ENCODE measurements around the gene BRCA2.

BRCA2 gene

DNA sequence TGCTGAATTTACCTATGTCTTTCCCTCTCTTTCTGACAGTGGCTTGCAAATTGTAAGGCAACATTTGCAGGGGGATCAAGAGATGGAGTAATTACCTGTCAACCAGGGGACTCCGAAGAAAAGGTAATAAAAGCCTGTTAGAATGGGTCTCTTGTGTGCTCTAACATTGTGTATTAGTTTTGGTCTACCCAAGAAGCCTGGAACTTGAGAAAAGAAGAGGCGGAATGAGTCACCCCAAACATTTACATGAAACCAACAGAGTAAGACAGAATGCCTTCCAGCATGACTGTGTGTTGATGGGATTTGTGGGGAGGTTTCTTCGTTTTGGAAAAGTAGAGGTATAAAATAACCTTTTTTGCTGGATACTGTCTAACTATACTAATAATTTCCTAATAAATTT, 36.9 kb upstream of the BRCA2 start:
- TF ChIP-seq, protein P1, sequence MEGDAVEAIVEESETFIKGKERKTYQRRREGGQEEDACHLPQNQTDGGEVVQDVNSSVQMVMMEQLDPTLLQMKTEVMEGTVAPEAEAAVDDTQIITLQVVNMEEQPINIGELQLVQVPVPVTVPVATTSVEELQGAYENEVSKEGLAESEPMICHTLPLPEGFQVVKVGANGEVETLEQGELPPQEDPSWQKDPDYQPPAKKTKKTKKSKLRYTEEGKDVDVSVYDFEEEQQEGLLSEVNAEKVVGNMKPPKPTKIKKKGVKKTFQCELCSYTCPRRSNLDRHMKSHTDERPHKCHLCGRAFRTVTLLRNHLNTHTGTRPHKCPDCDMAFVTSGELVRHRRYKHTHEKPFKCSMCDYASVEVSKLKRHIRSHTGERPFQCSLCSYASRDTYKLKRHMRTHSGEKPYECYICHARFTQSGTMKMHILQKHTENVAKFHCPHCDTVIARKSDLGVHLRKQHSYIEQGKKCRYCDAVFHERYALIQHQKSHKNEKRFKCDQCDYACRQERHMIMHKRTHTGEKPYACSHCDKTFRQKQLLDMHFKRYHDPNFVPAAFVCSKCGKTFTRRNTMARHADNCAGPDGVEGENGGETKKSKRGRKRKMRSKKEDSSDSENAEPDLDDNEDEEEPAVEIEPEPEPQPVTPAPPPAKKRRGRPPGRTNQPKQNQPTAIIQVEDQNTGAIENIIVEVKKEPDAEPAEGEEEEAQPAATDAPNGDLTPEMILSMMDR (IDR thresholded peaks at IDR 0.05; ENCODE audit: control insufficient read depth, extremely low read depth, insufficient read depth), result no peak
- DNase-seq (ENCODE audit: low read depth), result no peak
- no peak overlapping the region for H3K4me3 ChIP-seq (ENCODE audit: low read depth, low read length)

DNA sequence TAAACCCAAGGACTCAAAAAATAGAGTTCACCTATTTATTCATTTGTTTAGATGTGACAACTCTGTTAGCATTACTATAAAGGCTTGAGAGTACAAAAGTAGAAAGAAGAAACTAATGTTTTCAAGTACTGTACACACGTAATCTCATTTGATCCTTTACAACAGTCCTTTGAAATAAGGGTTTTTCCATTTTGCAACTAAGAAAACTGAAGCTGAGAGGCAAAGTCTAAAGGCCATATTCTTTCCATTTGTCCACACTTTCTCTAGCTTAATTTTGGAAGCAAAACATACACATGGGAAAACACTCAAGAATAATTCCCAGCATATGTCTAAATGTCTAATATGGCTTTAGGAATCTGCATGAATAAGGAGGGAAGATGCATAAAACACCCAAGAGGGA, 34.2 kb upstream of the BRCA2 start:
- TF ChIP-seq, protein P1 (IDR thresholded peaks at IDR 0.05; ENCODE audit: control insufficient read depth, extremely low read depth, insufficient read depth), result no peak
- DNase-seq (ENCODE audit: low read depth), result no peak
- no peak overlapping the region for H3K4me3 ChIP-seq (ENCODE audit: low read depth, low read length)

DNA sequence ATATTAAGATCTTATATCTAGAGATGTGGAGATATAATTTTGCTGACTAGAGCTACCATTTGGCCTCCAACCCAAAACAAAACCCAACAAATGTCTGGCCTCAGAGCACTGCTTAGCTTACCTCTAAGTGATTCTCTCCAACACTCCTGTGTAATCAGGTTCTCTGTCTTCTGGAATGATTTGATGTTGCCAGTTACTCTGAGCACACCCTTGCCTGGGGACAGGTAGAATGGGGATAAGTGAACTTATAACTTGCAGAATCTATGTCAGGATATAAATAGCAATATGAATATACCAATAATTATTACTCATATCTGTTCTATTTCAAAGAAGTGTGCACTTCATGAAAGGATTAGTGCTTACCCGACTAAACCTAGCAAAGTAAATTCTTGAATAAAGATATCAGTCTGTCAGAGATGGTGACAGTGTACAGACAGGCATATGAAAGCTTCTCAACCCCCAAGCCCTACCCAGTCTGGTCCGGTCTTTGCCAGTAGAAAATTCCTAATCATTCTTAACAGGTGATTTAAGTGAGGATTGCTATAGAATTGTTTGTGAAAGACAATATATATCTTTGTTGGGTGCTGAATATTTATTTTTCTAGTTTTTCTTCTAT, 33.1 kb upstream of the BRCA2 start:
- no peak overlapping the region for H3K4me3 ChIP-seq (ENCODE audit: low read depth, low read length)
- no peak for DNase-seq (ENCODE audit: low read depth)
- TF ChIP-seq, protein P1 (IDR thresholded peaks at IDR 0.05; ENCODE audit: control insufficient read depth, extremely low read depth, insufficient read depth), result no peak

DNA sequence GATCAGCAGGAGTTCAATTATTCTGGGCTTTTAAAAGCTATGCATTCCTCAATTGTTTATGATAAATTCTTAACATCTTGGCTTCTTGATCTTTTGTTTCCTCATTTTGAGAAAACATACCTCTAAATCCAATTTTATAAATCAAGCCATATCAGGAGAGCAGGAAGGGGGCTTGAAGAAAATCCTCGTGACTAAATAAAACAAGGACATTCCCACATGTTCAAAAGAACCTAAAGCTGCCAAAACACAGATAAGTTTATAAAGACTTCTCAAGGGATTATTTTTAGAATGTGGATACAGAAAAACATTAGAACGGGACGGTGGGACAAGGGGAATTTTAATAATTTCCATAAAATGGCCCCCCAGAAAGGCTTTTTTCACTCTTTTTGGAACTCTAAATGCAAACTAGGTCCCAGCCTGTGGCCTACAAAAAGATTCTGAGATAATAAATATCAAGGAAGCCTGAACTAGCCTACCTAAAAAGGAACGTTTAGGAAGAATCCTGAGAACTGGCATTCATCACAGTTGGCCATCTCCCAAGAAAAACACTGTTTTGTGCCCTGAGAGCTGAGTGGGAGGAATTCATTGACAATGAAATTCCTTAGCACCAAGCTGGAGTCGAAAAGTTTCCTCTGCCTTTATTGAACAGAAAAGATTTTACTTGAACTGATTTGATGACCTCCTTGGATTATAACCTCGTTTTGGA, 30.2 kb upstream of the BRCA2 start:
- TF ChIP-seq, protein P1 (IDR thresholded peaks at IDR 0.05; ENCODE audit: control insufficient read depth, extremely low read depth, insufficient read depth), result no peak
- DNase-seq (ENCODE audit: low read depth), result peak; percentile 72
- no peak overlapping the region for H3K4me3 ChIP-seq (ENCODE audit: low read depth, low read length)

DNA sequence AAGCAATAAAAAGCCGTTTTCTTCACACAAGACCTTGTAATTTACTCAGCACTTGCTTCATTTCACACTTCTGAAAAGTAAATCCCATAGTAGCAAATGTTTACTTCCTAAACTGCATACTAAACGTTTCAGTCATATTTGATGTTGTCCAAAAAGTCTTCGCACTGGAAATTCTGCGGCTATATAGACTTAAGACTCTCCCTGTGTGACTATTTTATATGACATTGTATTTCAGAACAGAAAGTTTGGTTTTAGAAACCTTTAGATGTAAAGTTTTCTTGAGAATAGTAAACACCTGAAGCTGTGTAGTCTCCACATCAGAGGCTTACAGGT, 29.7 kb upstream of the BRCA2 start:
- no peak for DNase-seq (ENCODE audit: low read depth)
- TF ChIP-seq, protein P1 (IDR thresholded peaks at IDR 0.05; ENCODE audit: control insufficient read depth, extremely low read depth, insufficient read depth), result no peak

DNA sequence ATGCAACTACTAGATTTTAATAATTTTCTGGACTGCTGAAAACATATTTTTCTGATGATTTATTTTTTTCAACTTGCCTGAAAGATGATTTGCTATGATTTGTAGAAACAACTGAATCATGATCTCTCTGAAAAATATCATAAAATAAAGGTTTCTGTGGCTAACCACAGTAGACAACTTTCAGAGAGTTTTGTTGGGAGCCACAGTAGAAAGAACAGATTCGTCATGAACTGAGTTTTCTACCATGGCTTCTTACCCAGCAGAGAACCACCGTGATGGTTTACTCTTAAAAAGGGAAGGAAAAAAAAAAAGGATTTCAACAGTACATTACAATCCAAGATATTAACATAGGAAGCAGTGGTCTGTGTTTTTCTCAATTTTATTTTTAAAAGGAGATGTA, 18.1 kb upstream of the BRCA2 start:
- TF ChIP-seq, protein P1 (IDR thresholded peaks at IDR 0.05; ENCODE audit: control insufficient read depth, extremely low read depth, insufficient read depth), result no peak
- no peak for DNase-seq (ENCODE audit: low read depth)
- no peak overlapping the region for H3K4me3 ChIP-seq (ENCODE audit: low read depth, low read length)

More for the DNA sequence above, 29.7 kb upstream of the BRCA2 start:
- H3K4me3 ChIP-seq (ENCODE audit: low read depth, low read length), result no peak overlapping the region

DNA sequence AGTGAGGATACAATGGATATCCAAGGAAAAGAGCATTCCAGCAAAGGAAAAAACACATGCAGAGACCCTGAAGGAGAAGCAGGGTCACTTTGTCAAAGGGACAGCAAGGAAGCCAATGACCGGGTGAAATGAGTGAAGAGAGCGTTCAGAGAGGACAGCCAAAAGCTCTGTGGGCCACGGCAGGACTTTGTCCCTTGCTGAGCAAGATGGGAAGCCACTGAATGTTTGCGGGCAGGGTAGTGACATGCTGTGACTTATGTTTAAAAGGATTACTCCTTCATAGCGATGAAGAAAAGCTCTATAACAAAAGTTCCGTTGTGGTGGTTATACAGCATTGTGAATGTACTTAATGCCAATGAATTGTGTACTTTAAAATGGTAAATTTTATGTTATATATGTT, 16.6 kb upstream of the BRCA2 start:
- H3K4me3 ChIP-seq (ENCODE audit: low read depth, low read length), result no peak overlapping the region
- DNase-seq (ENCODE audit: low read depth), result no peak
- TF ChIP-seq, protein P1 (IDR thresholded peaks at IDR 0.05; ENCODE audit: control insufficient read depth, extremely low read depth, insufficient read depth), result no peak
